Fibroblast of lung (primary cell): ENCODE results near the gene ASAP3.

ENCODE experiments used
- CTCF ChIP-seq, 2 donors: IDR thresholded peaks in 1 of 2; conservative IDR thresholded peaks in 1 of 2; 1 replicate in 1 of 2; 2 replicates in 1 of 2; pipeline ENCODE4 v1.5.1; 2011 to 2012; ENCODE audit warnings: low read length in 2 of 2, control low read depth in 1 of 2, inconsistent platforms in 1 of 2, low read depth in 1 of 2, mild to moderate bottlenecking in 1 of 2
- EZH2 ChIP-seq: IDR thresholded peaks from 2 replicates; pipeline ENCODE4 v1.5.1; 2012; ENCODE audit warnings: low read length, control low read depth, mild to moderate bottlenecking; ENCODE audit errors: missing control alignments

GRCh38 chr1:23399229-23399628 lies 84.8 kb downstream of the ASAP3 start:
- TF ChIP-seq CTCF (conservative IDR thresholded peaks at IDR 0.05 in 1 of 2, IDR thresholded peaks at IDR 0.05 in 1 of 2; ENCODE audit: low read depth in 1 of 2, low read length in 2 of 2), result no peak
- no peak for TF ChIP-seq EZH2
